IMR-90 (cell line): ENCODE measurements around the gene URAD. TPM values are rescaled to one million over a fixed set of nuclear protein-coding genes. Genes with fewer than 3 reads are reported as not detected.

Experiments used
- ATAC-seq: fragments of 200-7000 bp; cut with Tn5 transposase; 2 replicates; pipeline ENCODE4 v1.9.1; 2020; ENCODE audit warnings: low read depth, mild to moderate bottlenecking, moderate library complexity
- BruUV-seq: library from RNA; stranded (reverse); fragments of 400-500 nt; replicated peaks from 2 replicates; lab custom pipeline; 2021; lab: Mats Ljungman, UMichigan
- CTCF ChIA-PET: fragments of 300-600 bp; formaldehyde crosslinking; extraction: SDS; loops from one replicate; lab custom pipeline; 2021; ENCODE audit warnings: antibody characterized with exemption; lab: Yijun Ruan, JAX
- POLR2A ChIA-PET: fragments of 300-600 bp; sonication (Branson Sonifier 250); formaldehyde crosslinking; loops from one replicate; lab custom pipeline; 2022; ENCODE audit warnings: antibody characterized with exemption; ENCODE audit not compliant: unreplicated experiment; lab: Charles Lee
- DNase-seq: peaks from one replicate; pipeline ENCODE4 v3.0.0; 2013
- H2AFZ ChIP-seq: replicated peaks from 2 replicates; pipeline ENCODE3; 2013; ENCODE audit warnings: low read length, mild to moderate bottlenecking; ENCODE audit not compliant: poor library complexity
- H2AK5ac ChIP-seq: 2 replicates; pipeline ENCODE4 v1.6.1; 2013; ENCODE audit warnings: low read depth, low read length, inconsistent platforms
- H2AK9ac ChIP-seq: replicated peaks from 2 replicates; pipeline ENCODE3; 2013; ENCODE audit warnings: mild to moderate bottlenecking, low read depth, low read length, moderate library complexity; ENCODE audit not compliant: poor library complexity
- H2BK120ac ChIP-seq: 2 replicates; pipeline ENCODE4 v1.6.1; 2013; ENCODE audit warnings: low read depth, low read length, inconsistent platforms
- H2BK15ac ChIP-seq: 3 replicates; pipeline ENCODE4 v1.6.1; 2013; ENCODE audit warnings: low read depth, low read length, inconsistent platforms
- H2BK20ac ChIP-seq: 2 replicates; pipeline ENCODE4 v1.6.1; 2013; ENCODE audit warnings: low read depth, mild to moderate bottlenecking, inconsistent platforms, low read length, moderate library complexity
- H2BK5ac ChIP-seq: 2 replicates; pipeline ENCODE4 v1.6.1; 2013; ENCODE audit warnings: mild to moderate bottlenecking, low read depth, low read length, inconsistent platforms; ENCODE audit not compliant: poor library complexity, severe bottlenecking
- H3K14ac ChIP-seq: replicated peaks from 2 replicates; pipeline ENCODE4 v1.6.1; 2013; ENCODE audit warnings: low read depth, low read length, inconsistent platforms
- H3K18ac ChIP-seq: 2 replicates; pipeline ENCODE4 v1.6.1; 2013; ENCODE audit warnings: low read depth, low read length, control low read depth
- H3K23ac ChIP-seq: 2 replicates; pipeline ENCODE4 v1.6.1; 2013; ENCODE audit warnings: low read depth, low read length, inconsistent platforms
- H3K27ac ChIP-seq: 2 replicates; pipeline ENCODE4 v1.5.1; 2013; ENCODE audit warnings: mild to moderate bottlenecking, control low read depth, low read length; ENCODE audit not compliant: insufficient read depth
- H3K27me3 ChIP-seq: 2 replicates; pipeline ENCODE4 v1.6.1; 2013; ENCODE audit warnings: low read length; ENCODE audit not compliant: control insufficient read depth, insufficient read depth
- H3K36me3 ChIP-seq: 2 replicates; pipeline ENCODE4 v1.6.1; 2013; ENCODE audit warnings: low read length, mixed read lengths; ENCODE audit not compliant: control insufficient read depth, insufficient read depth
- H3K4ac ChIP-seq: 2 replicates; pipeline ENCODE4 v1.6.1; 2013; ENCODE audit warnings: low read depth, low read length, inconsistent platforms
- H3K4me1 ChIP-seq: 2 replicates; pipeline ENCODE4 v1.6.1; 2013; ENCODE audit warnings: low read length, mixed read lengths; ENCODE audit not compliant: control insufficient read depth, insufficient read depth
- H3K4me2 ChIP-seq: 2 replicates; pipeline ENCODE4 v1.6.1; 2013; ENCODE audit warnings: low read depth, mild to moderate bottlenecking, control low read depth, low read length, moderate library complexity
- H3K4me3 ChIP-seq: 2 replicates; pipeline ENCODE4 v1.5.1; 2013; ENCODE audit warnings: low read depth, mild to moderate bottlenecking, control low read depth, low read length, moderate library complexity; ENCODE audit not compliant: insufficient read depth
- H3K56ac ChIP-seq: 2 replicates; pipeline ENCODE4 v1.6.1; 2013; ENCODE audit warnings: low read length, inconsistent platforms; ENCODE audit not compliant: insufficient read depth; ENCODE audit errors: extremely low read depth
- H3K79me1 ChIP-seq, 2 experiments: 2 replicates each; pipeline ENCODE4 v1.6.1; 2013; ENCODE audit warnings: low read length in 2 of 2, inconsistent platforms in 1 of 2, low read depth in 1 of 2
- H3K9ac ChIP-seq: 2 replicates; pipeline ENCODE4 v1.6.1; 2013; ENCODE audit warnings: low read depth, low read length, control low read depth
- H3K9me1 ChIP-seq: 2 replicates; pipeline ENCODE4 v1.6.1; 2013; ENCODE audit warnings: low read length, inconsistent platforms; ENCODE audit not compliant: insufficient read depth
- H3K9me3 ChIP-seq: 2 replicates; pipeline ENCODE4 v1.6.1; 2013; ENCODE audit warnings: low read length; ENCODE audit not compliant: control insufficient read depth, insufficient read depth
- H4K20me1 ChIP-seq: 2 replicates; pipeline ENCODE4 v1.6.1; 2013; ENCODE audit warnings: low read length, inconsistent platforms; ENCODE audit not compliant: insufficient read depth
- H4K5ac ChIP-seq: 2 replicates; pipeline ENCODE4 v1.6.1; 2013; ENCODE audit warnings: mild to moderate bottlenecking, low read depth, low read length, control low read depth
- H4K8ac ChIP-seq, 2 experiments: 2 replicates each; pipeline ENCODE4 v1.6.1; 2013; ENCODE audit warnings: low read depth in 2 of 2, low read length in 2 of 2, control low read depth in 1 of 2, inconsistent platforms in 1 of 2
- H4K91ac ChIP-seq: 2 replicates; pipeline ENCODE4 v1.6.1; 2013; ENCODE audit warnings: low read depth, low read length, inconsistent platforms; ENCODE audit not compliant: insufficient read depth
- BHLHE40 ChIP-seq: fragments of 150-350 bp; IDR thresholded peaks from 2 replicates; pipeline ENCODE4 v1.6.1; 2016; ENCODE audit warnings: mild to moderate bottlenecking, low read depth, low read length
- CEBPB ChIP-seq: IDR thresholded peaks from 2 replicates; pipeline ENCODE4 v1.6.1; 2012; ENCODE audit warnings: low read depth, low read length, improper control_type of control experiment
- CHD1 ChIP-seq: IDR thresholded peaks from 2 replicates; pipeline ENCODE4 v1.6.1; 2012; ENCODE audit warnings: low read depth, low read length, improper control_type of control experiment
- CTCF ChIP-seq: conservative IDR thresholded peaks from 2 replicates; pipeline ENCODE4 v1.5.1; 2012; ENCODE audit warnings: mild to moderate bottlenecking, low read depth, low read length, improper control_type of control experiment
- ELK1 ChIP-seq: fragments of 150-350 bp; IDR thresholded peaks from 2 replicates; pipeline ENCODE4 v1.6.1; 2016; ENCODE audit warnings: low read depth, mild to moderate bottlenecking, low read length, moderate library complexity, borderline replicate concordance
- FOS ChIP-seq: fragments of 150-350 bp; IDR thresholded peaks from 2 replicates; pipeline ENCODE4 v1.6.1; 2016; ENCODE audit warnings: low read depth, low read length
- MAZ ChIP-seq: IDR thresholded peaks from 2 replicates; pipeline ENCODE4 v1.6.1; 2012; ENCODE audit warnings: low read depth, mild to moderate bottlenecking, low read length, improper control_type of control experiment, moderate library complexity, borderline replicate concordance
- MXI1 ChIP-seq: IDR thresholded peaks from 2 replicates; pipeline ENCODE4 v1.6.1; 2012; ENCODE audit warnings: low read depth, mild to moderate bottlenecking, low read length, moderate library complexity, borderline replicate concordance
- NFE2L2 ChIP-seq: fragments of 150-350 bp; IDR thresholded peaks from 2 replicates; pipeline ENCODE4 v1.6.1; 2016; ENCODE audit warnings: low read depth, mild to moderate bottlenecking, low read length
- POLR2A ChIP-seq: IDR thresholded peaks from 2 replicates; pipeline ENCODE4 v1.6.1; 2012; ENCODE audit warnings: mild to moderate bottlenecking, low read depth, low read length
- RAD21 ChIP-seq: IDR thresholded peaks from 2 replicates; pipeline ENCODE4 v1.6.1; 2012; ENCODE audit warnings: low read length, improper control_type of control experiment
- RCOR1 ChIP-seq: IDR thresholded peaks from 2 replicates; pipeline ENCODE4 v1.6.1; 2012; ENCODE audit warnings: mild to moderate bottlenecking, low read length, improper control_type of control experiment; ENCODE audit not compliant: insufficient replicate concordance
- RFX5 ChIP-seq: IDR thresholded peaks from 2 replicates; pipeline ENCODE4 v1.8.0; 2012; ENCODE audit warnings: low read depth, mild to moderate bottlenecking, low read length, moderate library complexity
- SMC3 ChIP-seq: fragments of 150-350 bp; IDR thresholded peaks from 2 replicates; pipeline ENCODE4 v1.6.1; 2016; ENCODE audit warnings: low read depth, mild to moderate bottlenecking, antibody characterized with exemption, low read length, moderate library complexity
- USF2 ChIP-seq: fragments of 150-350 bp; IDR thresholded peaks from 2 replicates; pipeline ENCODE4 v1.6.1; 2017; ENCODE audit warnings: mild to moderate bottlenecking, antibody characterized with exemption, low read length, low read depth
- WGBS, 2 experiments: methylation state at CpG; one replicate each; pipeline versions ENCODE4 v1.1.5 to v1.1.7; 2013; ENCODE audit warnings: missing lambda C conversion rate in 2 of 2; ENCODE audit not compliant: insufficient read length in 1 of 2; ENCODE audit errors: extremely low coverage in 2 of 2; 5-methylcytosine and 5-hydroxymethylcytosine counted together
- dilution Hi-C: fragments of 300-500 bp; cut with HindIII; formaldehyde crosslinking; loops from one replicate; pipeline ENCODE4 v1.14.3; 2018; ENCODE audit warnings: low sequenced_read_pairs; ENCODE audit not compliant: unreplicated experiment
- in situ Hi-C: fragments of 300-500 bp; cut with MboI; formaldehyde crosslinking; loops from 3 replicates; pipeline ENCODE4 v1.14.3; 2019; ENCODE audit warnings: low sequenced_read_pairs, inconsistent platforms, mixed read lengths
- intact Hi-C: fragments of 100-400 bp; cut with micrococcal nuclease; formaldehyde crosslinking; loops from 2 replicates; pipeline ENCODE4 v1.10.0; 2022
- polyA plus RNA-seq, 3 experiments: library from polyadenylated mRNA; depleted of rRNA; stranded (reverse); fragments of >200 nt; gene quantifications; 2 replicates each; pipeline ENCODE4 v1.2.3, GENCODE V29; 2012; ENCODE audit warnings: low replicate concordance in 1 of 3
- total RNA-seq: library from RNA; depleted of rRNA; stranded (reverse); fragments of >200 nt; gene quantifications from 2 replicates; pipeline ENCODE4 v1.2.3, GENCODE V29; 2012

Gene URAD
- total and polyA plus RNA-seq, 2 of the 4 experiments (the other 2 are of a cell fraction) = not detected

GRCh38 chr13:27979765-27980279 lies 8.7 kb downstream of the URAD start:
- no TSS peak for BruUV-seq
- no peaks in the 10 kb centered on the region; the same call in 1 of the 2 replicates for H3K4me1 ChIP-seq
- POLR2A ChIA-PET = no interaction called here
- dilution Hi-C loops = no loop called here
- CTCF ChIA-PET = no interaction called here
- no peak overlapping the region for H2AK5ac ChIP-seq
- H4K8ac ChIP-seq = no peak overlapping the region
- intact Hi-C loops = loop anchor here (5.0 to 10.0 kb wide), 5 partner anchors 115 to 1035 kb away; no protein-coding TSS in a partner anchor
- no peaks in the 10 kb centered on the region; the same call in 1 of the 2 replicates for H3K9me3 ChIP-seq
- H3K18ac ChIP-seq = no peak overlapping the region
- ATAC-seq (no peak), DNase-seq (no peak)
- WGBS, 2 experiments = 0% methylated on average over 4 of the region's 15 CpGs; no CpG with 5 or more reads in 1 of the 2 experiments
- no peaks in the 10 kb centered on the region for H4K20me1 ChIP-seq
- H3K56ac ChIP-seq = no peak overlapping the region
- no peak overlapping the region for H2BK20ac ChIP-seq
- no peak overlapping the region for H3K9ac ChIP-seq
- no peaks in the 10 kb centered on the region for H3K36me3 ChIP-seq
- H2BK5ac ChIP-seq = no peak overlapping the region
- H4K5ac ChIP-seq = no peak overlapping the region
- no peak overlapping the region; the same call in 1 of the 2 replicates for H3K23ac ChIP-seq
- H3K4ac ChIP-seq = no peak overlapping the region
- no peak overlapping the region for H4K91ac ChIP-seq
- H3K79me1 ChIP-seq = no peaks in the 10 kb centered on the region
- H2BK120ac ChIP-seq = no peak overlapping the region
- H3K4me3 ChIP-seq = no peak overlapping the region
- TF ChIP-seq USF2 (no peak), CHD1 (no peak), MAZ (no peak), NFE2L2 (no peak), SMC3 (no peak), FOS (no peak), POLR2A (no peak), RAD21 (no peak), RFX5 (no peak), BHLHE40 (no peak), MXI1 (no peak), RCOR1 (no peak), CTCF (no peak), CEBPB (no peak), ELK1 (no peak)
- no peak overlapping the region for H3K4me2 ChIP-seq
- no peak overlapping the region for H2AFZ ChIP-seq
- in situ Hi-C loops = loop anchor here (10.0 to 25.0 kb wide), 3 partner anchors 443 to 1005 kb away; no protein-coding TSS in a partner anchor
- no peak overlapping the region for H2BK15ac ChIP-seq
- H3K27ac ChIP-seq = no peak overlapping the region
- H3K27me3 ChIP-seq = peaks cover 82% of the 10 kb centered on the region
- no peaks in the 10 kb centered on the region for H3K9me1 ChIP-seq
- H2AK9ac ChIP-seq = no peak overlapping the region
- H3K14ac ChIP-seq = no peak overlapping the region
